WTC11 (cell line): ENCODE data around the gene KPTN. TPM values are rescaled to one million over a fixed set of nuclear protein-coding genes. Genes with fewer than 3 reads are reported as not detected.

ENCODE experiments used
- ATAC-seq: fragments of 200-7000 bp; cut with Tn5 transposase; 2 replicates; pipeline ENCODE4 v1.10.0; 2021; ENCODE audit warnings: mild to moderate bottlenecking, moderate library complexity
- CTCF ChIA-PET: fragments of 300-600 bp; sonication (Branson Sonifier 250); formaldehyde crosslinking; loops from one replicate; lab custom pipeline; 2021; ENCODE audit warnings: antibody characterized with exemption; lab: Charles Lee
- POLR2A ChIA-PET: fragments of 350-600 bp; sonication (Branson Sonifier 250); formaldehyde crosslinking; loops from one replicate; lab custom pipeline; 2021; ENCODE audit warnings: antibody characterized with exemption; lab: Charles Lee
- DNase-seq: peaks from one replicate; pipeline ENCODE4 v3.0.0; 2021; ENCODE audit warnings: low spot score
- H3K27ac Mint-ChIP-seq: 2 replicates; pipeline ENCODE4 v1.8.0; 2021; ENCODE audit warnings: mixed read lengths
- H3K27me3 Mint-ChIP-seq: 2 replicates; pipeline ENCODE4 v1.8.0; 2021; ENCODE audit warnings: low read depth, mild to moderate bottlenecking, moderate library complexity, mixed read lengths
- H3K36me3 Mint-ChIP-seq: 2 replicates; pipeline ENCODE4 v1.8.0; 2021; ENCODE audit warnings: mixed read lengths
- H3K4me1 Mint-ChIP-seq: 2 replicates; pipeline ENCODE4 v1.8.0; 2022; ENCODE audit warnings: mixed read lengths
- H3K4me3 Mint-ChIP-seq: 2 replicates; pipeline ENCODE4 v1.8.0; 2021; ENCODE audit warnings: mild to moderate bottlenecking, moderate library complexity, mixed read lengths
- H3K9me3 Mint-ChIP-seq: 2 replicates; pipeline ENCODE4 v1.8.0; 2021; ENCODE audit warnings: mixed read lengths
- ATF6 ChIP-seq: sonication (generic); formaldehyde crosslinking; IDR thresholded peaks from 2 replicates; pipeline ENCODE4 v1.8.1; 2023; ENCODE audit warnings: mild to moderate bottlenecking, missing genetic modification reagents
- CBFB ChIP-seq: sonication (generic); formaldehyde crosslinking; IDR thresholded peaks from 2 replicates; pipeline ENCODE4 v1.8.1; 2022; ENCODE audit warnings: mild to moderate bottlenecking, low read depth, missing genetic modification reagents
- HMGA2 ChIP-seq: fragments of 250-450 bp; sonication (Bioruptor Pico); IDR thresholded peaks from 2 replicates; pipeline ENCODE4 v1.4.0; 2021; ENCODE audit warnings: mild to moderate bottlenecking, moderate library complexity
- JAZF1 ChIP-seq: fragments of 250-450 bp; sonication (Bioruptor Pico); IDR thresholded peaks from 2 replicates; pipeline ENCODE4 v1.9.0; 2021; ENCODE audit warnings: moderate library complexity, mild to moderate bottlenecking, inconsistent platforms
- NFATC4 ChIP-seq: fragments of 250-450 bp; sonication (Bioruptor Pico); IDR thresholded peaks from 2 replicates; pipeline ENCODE4 v1.9.0; 2021; ENCODE audit warnings: mild to moderate bottlenecking
- SMAD3 ChIP-seq: sonication (generic); formaldehyde crosslinking; IDR thresholded peaks from 2 replicates; pipeline ENCODE4 v1.8.0; 2022; ENCODE audit warnings: missing genetic modification reagents, mild to moderate bottlenecking, borderline replicate concordance
- SMAD4 ChIP-seq: sonication (generic); formaldehyde crosslinking; IDR thresholded peaks from 2 replicates; pipeline ENCODE4 v1.8.0; 2022; ENCODE audit warnings: mild to moderate bottlenecking, missing genetic modification reagents
- SOX15 ChIP-seq: fragments of 250-450 bp; sonication (Bioruptor Pico); IDR thresholded peaks from 2 replicates; pipeline ENCODE4 v1.9.0; 2021; ENCODE audit warnings: mild to moderate bottlenecking
- SP1 ChIP-seq: sonication (generic); formaldehyde crosslinking; conservative IDR thresholded peaks from 2 replicates; pipeline ENCODE4 v1.8.1; 2022; ENCODE audit warnings: missing genetic modification reagents
- TP53 ChIP-seq: sonication (generic); formaldehyde crosslinking; IDR thresholded peaks from 2 replicates; pipeline ENCODE4 v1.8.1; 2023; ENCODE audit warnings: mild to moderate bottlenecking, missing genetic modification reagents
- ZMAT4 ChIP-seq: fragments of 250-450 bp; sonication (Bioruptor Pico); IDR thresholded peaks from 2 replicates; pipeline ENCODE4 v1.9.0; 2021; ENCODE audit warnings: mild to moderate bottlenecking
- ZNF121 ChIP-seq: sonication (generic); formaldehyde crosslinking; IDR thresholded peaks from 2 replicates; pipeline ENCODE4 v1.8.0; 2023; ENCODE audit warnings: missing genetic modification reagents
- total RNA-seq: library from RNA; stranded (reverse); gene quantifications from 3 replicates; pipeline ENCODE4 v1.2.3, GENCODE V29; 2021
- TF ChIP-seq, protein P1 (sequence below): sonication (generic); formaldehyde crosslinking; IDR thresholded peaks from 2 replicates; pipeline ENCODE4 v1.8.0; 2022; ENCODE audit warnings: missing genetic modification reagents

KPTN gene
- total RNA-seq, 1 experiment from 2014 or later: 24.5 TPM

- Mint-ChIP-seq H3K4me1 (peaks cover 23% of the 10 kb centered on the region), H3K4me3 (no peak overlapping the region), H3K27ac (peak overlapping the region; percentile 49; the same call in 1 of the 2 replicates), H3K36me3 (no peaks in the 10 kb centered on the region), H3K9me3 (no peaks in the 10 kb centered on the region), H3K27me3 (no peaks in the 10 kb centered on the region)
- ChIA-PET POLR2A (no interaction called here), CTCF (interaction anchor here (0.6 to 5.7 kb wide), 4 partner anchors 26 to 1707 kb away, joined by 3 to 41 read pairs (median 5); partner anchors contain the start of genes EHD2 and KPTN)
- DNase-seq: no peak
- no peak for ATAC-seq
- no peak for TF ChIP-seq ATF6 (CRISPR knock-in tag)
- TF ChIP-seq SOX15 (CRISPR knock-in tag): no peak
- no peak for TF ChIP-seq TP53
- TF ChIP-seq SMAD3 (CRISPR knock-in tag): no peak
- no peak for TF ChIP-seq CBFB (CRISPR knock-in tag)
- no peak for TF ChIP-seq SP1
- no peak for TF ChIP-seq SMAD4 (CRISPR knock-in tag)
- TF ChIP-seq NFATC4 (CRISPR knock-in tag): no peak
- TF ChIP-seq, protein P1, sequence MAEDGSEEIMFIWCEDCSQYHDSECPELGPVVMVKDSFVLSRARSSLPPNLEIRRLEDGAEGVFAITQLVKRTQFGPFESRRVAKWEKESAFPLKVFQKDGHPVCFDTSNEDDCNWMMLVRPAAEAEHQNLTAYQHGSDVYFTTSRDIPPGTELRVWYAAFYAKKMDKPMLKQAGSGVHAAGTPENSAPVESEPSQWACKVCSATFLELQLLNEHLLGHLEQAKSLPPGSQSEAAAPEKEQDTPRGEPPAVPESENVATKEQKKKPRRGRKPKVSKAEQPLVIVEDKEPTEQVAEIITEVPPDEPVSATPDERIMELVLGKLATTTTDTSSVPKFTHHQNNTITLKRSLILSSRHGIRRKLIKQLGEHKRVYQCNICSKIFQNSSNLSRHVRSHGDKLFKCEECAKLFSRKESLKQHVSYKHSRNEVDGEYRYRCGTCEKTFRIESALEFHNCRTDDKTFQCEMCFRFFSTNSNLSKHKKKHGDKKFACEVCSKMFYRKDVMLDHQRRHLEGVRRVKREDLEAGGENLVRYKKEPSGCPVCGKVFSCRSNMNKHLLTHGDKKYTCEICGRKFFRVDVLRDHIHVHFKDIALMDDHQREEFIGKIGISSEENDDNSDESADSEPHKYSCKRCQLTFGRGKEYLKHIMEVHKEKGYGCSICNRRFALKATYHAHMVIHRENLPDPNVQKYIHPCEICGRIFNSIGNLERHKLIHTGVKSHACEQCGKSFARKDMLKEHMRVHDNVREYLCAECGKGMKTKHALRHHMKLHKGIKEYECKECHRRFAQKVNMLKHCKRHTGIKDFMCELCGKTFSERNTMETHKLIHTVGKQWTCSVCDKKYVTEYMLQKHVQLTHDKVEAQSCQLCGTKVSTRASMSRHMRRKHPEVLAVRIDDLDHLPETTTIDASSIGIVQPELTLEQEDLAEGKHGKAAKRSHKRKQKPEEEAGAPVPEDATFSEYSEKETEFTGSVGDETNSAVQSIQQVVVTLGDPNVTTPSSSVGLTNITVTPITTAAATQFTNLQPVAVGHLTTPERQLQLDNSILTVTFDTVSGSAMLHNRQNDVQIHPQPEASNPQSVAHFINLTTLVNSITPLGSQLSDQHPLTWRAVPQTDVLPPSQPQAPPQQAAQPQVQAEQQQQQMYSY: no peak
Measured at GRCh38 chr19:47509973-47510372, 26.0 kb upstream of the KPTN start.

- no peaks in the 10 kb centered on the region for H3K27me3 Mint-ChIP-seq
- ChIA-PET CTCF (interaction anchor here (0.6 to 5.7 kb wide), 3 partner anchors 26 to 1706 kb away, joined by 4 to 41 read pairs (median 14); partner anchors contain the start of gene KPTN), POLR2A (no interaction called here)
- DNase-seq: no peak
- H3K9me3 Mint-ChIP-seq: no peaks in the 10 kb centered on the region
- H3K4me3 Mint-ChIP-seq: no peak overlapping the region
- peak overlapping the region; percentile 49; the same call in 1 of the 2 replicates for H3K27ac Mint-ChIP-seq
- no peaks in the 10 kb centered on the region for H3K36me3 Mint-ChIP-seq
- H3K4me1 Mint-ChIP-seq: peaks cover 18% of the 10 kb centered on the region
- TF ChIP-seq JAZF1 (CRISPR knock-in tag) (no peak), HMGA2 (CRISPR knock-in tag) (peak; percentile 93), SMAD4 (CRISPR knock-in tag) (no peak)
- ATAC-seq: no peak
Measured at GRCh38 chr19:47509170-47509847, 25.3 kb upstream of the KPTN start.

GRCh38 chr19:47508721-47509120, 24.7 kb upstream of the KPTN start:
- no peak for ATAC-seq
- TF ChIP-seq ZMAT4 (CRISPR knock-in tag): no peak
- TF ChIP-seq ZNF121: peak; percentile 89
- no peak for TF ChIP-seq HMGA2 (CRISPR knock-in tag)
- TF ChIP-seq, all 79 proteins: peak for 1
- DNase-seq: no peak
- CTCF ChIA-PET: interaction anchor here (1.1 to 5.7 kb wide), 3 partner anchors 25 to 198 kb away, joined by 4 to 41 read pairs (median 14); partner anchors contain the start of gene KPTN
- POLR2A ChIA-PET: no interaction called here
- Mint-ChIP-seq H3K9me3 (no peaks in the 10 kb centered on the region), H3K4me1 (peaks cover 12% of the 10 kb centered on the region), H3K27ac (no peak overlapping the region), H3K36me3 (no peaks in the 10 kb centered on the region), H3K4me3 (no peak overlapping the region), H3K27me3 (no peaks in the 10 kb centered on the region)
